GM12892 (cell line): ENCODE data around the gene PNMA1.

Experiments used
- POLR2A ChIP-seq: IDR thresholded peaks from 2 replicates; pipeline ENCODE4 v1.6.1; 2011; ENCODE audit warnings: low read depth, low read length, control low read depth
- TAF1 ChIP-seq: IDR thresholded peaks from 2 replicates; pipeline ENCODE4 v1.6.1; 2011; ENCODE audit warnings: low read depth, mild to moderate bottlenecking, control low read depth, low read length, borderline replicate concordance

- TF ChIP-seq POLR2A (no peak), TAF1 (no peak)
These were observed 33.4 kb downstream of the PNMA1 start for GRCh38 chr14:73680821-73681220.
